ENCODE data around the gene FCN3.
"Not testable (repeated sequence)": the region's sequence is repeated elsewhere in the genome, so short reads cannot be mapped to it uniquely, and the experiment has no call there.

The FCN3 gene

DNA sequence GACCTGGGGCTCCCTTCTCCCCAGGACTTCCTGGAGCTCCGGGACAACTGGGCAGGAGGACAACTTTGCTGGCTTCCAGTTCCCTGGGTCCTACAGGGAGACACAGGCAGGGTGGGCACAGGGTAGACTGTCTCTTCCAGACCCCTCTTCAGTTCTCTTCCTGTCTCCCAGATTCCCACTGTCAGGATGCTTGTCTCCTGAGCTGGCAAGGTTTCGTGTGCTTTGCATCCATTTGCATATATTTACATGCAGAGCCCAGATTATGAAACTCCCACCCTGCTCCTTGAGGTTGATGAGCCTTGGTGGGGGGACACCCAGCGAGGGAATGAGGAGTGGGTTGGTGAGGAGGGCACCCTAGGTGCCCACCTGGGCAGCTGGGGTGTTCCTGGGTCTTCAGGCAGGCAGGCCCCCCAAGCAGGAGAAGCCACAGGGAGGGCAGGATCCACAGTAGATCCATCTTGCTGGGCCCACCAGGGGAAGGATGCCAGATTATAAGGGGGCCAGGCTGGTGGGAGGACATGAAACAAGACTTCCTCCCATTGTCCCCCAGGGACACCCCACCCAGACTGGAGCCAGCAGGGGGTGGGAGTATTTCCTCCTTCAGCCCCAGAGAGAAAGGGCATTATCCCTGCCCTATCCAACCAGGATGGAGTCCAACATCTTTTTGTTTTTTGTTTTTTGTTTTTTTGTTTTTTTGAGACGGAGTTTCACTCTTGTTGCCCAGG lies at the start of gene FCN3:
Gene FCN3, minus strand, starts transcription at position 463 of the 725 bp plus-strand sequence. Its CDS starts 6 bp downstream, at position 457.
- DNase-seq: peak; percentile 64

DNA sequence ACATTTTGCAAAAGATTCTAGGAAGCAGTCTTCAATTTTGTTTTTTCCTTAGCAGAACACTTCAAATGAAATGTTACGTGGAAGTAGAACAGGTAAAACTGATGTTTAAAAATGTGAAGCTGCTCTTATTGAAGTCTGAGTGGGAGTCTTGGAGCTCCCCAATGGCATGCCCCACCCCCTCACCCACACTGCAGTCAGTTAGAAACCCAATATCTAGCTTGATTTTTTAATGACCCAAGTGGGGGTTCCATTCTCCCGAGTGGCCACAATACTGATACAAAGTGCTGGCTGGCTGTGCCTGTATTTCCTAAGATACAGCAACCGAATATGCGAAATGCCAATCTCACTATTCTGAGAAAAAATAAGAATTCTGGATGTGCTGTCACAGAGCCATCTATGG lies 49.1 kb upstream of the FCN3 start:
- DNase-seq: no peak

GRCh38 chr1:27418326-27419185 lies 43.9 kb upstream of the FCN3 start:
- DNase-seq: no peak

DNA sequence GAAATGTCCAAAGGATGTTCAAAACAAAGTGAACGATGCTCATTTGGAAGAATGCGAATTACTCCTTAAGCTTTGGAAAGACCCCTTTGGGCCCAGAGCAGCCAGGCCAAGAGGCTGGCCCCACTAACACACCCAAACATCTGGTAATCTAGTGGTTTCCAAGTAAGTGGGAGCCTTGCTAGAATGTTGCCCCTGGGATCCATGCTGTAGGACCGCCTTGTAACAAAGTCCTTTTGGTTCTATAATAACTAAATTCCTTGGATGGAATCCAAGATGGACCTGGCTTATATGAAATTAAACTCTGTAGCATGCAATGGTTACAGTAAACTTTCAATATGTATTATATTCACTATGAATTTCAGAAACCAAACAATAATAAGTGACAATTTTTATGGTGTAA lies 43.1 kb upstream of the FCN3 start:
- DNase-seq: no peak

GRCh38 chr1:27416387-27417111 lies 41.9 kb upstream of the FCN3 start:
- DNase-seq: peak; percentile 36

GRCh38 chr1:27414091-27414490 lies 39.5 kb upstream of the FCN3 start:
- no peak for DNase-seq

DNA sequence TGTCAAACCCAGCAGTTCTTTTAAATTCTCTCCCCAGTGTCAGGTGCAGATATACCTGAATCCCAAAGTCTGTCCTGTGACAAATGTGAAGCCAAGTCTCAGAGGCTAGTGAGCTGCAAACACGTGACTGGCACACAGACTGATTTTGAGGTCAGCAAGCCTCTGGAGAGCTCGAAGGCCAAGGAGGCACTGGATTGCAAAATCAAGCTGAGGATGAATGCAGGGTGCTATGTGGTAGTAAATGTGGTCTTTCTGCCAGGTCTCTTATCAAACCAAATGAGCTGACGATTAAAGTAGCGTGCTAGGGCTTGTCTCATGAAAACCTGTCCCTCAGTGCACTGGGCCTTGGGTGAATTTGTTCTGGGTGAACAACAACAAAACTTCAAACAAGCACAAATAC lies 38.4 kb upstream of the FCN3 start:
- no peak for DNase-seq

GRCh38 chr1:27412502-27412901 lies 37.9 kb upstream of the FCN3 start:
- no peak for DNase-seq

DNA sequence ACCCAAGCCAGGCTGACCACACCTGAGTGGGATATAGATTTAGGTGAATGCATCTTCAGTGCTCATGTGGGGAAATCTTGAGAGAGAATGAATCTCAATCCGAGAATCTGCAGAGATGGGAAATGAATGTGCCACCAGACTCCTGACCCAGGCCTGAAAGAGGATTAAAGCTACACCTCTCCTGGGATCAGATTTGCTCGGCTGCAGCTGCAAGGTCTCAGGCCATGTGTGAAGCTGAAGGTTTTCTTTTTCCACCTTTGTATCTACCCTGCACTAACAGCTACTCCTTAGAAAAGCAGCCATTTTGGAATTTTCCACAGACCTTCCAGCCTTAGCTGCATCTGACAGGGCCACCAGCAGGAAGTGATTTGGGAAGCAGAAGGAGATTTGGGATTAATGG lies 36.1 kb upstream of the FCN3 start:
- no peak for DNase-seq

DNA sequence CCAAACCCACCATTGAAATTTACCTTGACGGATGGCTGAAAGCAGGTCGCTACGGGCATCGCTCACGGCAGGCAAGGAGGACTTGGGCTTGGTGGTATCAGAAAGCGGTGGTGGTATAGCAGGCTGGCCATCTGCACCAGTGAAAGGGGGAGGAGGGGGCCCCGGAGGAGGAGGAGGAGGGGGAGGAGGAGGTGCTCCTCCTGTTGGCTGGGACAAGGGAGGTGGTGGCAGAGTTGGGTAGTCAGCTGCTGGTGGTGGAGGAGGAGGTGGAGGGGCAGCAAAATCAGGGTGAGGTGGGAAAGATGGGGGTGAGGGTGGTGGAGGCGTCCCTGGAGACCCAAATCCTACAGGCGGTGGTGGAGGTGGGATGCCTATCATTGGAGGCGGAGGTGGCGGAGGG lies 35.0 kb upstream of the FCN3 start:
- DNase-seq: no peak

- no peak for DNase-seq
These were observed 33.5 kb upstream of the FCN3 start for GRCh38 chr1:27408151-27408550.

GRCh38 chr1:27406791-27407190 lies 32.2 kb upstream of the FCN3 start:
- not testable (repeated sequence) for DNase-seq

DNA sequence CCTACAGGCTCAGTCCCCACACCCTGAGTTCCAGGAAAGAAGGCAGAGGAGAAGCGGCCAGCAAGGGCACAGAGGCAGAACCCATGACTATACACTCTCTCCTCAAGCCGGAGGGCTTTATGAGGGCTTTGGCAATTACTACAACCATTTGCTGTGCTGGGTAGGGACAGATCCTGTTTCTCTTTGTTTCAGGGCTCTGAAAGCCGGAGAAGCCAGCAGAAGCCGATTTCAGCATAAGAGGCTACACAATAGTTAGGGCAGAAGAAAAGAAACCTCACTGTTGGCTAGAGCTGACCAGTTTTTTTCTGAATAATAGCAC lies 31.7 kb upstream of the FCN3 start:
- DNase-seq: no peak

GRCh38 chr1:27405598-27406361 lies 31.2 kb upstream of the FCN3 start:
- DNase-seq: not testable (repeated sequence)

GRCh38 chr1:27405074-27405473 lies 30.4 kb upstream of the FCN3 start:
- no peak for DNase-seq

- DNase-seq: no peak
These were observed 29.3 kb upstream of the FCN3 start for GRCh38 chr1:27403931-27404330.

DNA sequence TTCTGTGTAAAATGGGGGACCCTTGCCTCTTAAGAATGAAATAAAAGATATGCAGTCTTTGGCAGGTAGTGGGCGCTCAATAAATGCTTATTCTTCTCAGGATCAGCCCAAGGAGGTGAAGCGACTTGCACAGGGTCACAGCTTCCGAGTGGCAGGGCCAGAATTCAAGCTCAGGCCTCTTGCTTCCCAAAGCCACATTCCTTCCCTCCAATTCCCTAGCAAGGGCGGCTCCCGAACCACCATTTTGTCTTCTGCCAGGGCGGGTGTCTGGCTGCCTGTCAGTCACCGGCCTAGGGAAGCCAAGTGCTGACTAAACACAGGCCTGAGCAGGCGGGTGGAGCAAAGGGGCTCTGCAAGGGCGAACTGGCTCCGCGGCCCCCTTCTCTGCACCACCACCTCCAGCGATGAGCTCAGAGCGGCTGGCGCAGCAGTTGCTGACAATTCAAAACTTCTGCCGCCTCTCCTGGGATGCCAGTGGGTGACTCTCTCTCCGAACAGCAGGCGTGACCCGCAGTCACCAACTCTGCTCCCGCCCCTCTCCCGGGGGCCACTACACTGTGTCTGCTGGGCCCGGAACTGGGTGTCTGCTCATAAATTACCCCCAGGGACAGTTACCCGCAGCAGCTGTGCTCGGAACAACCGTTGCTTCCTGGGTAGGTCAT lies 28.6 kb upstream of the FCN3 start:
- DNase-seq: no peak

GRCh38 chr1:27402349-27402754 lies 27.7 kb upstream of the FCN3 start:
- DNase-seq: no peak

- no peak for DNase-seq
These were observed 26.3 kb upstream of the FCN3 start for GRCh38 chr1:27400963-27401341.

- DNase-seq: no peak
These were observed 25.7 kb upstream of the FCN3 start for GRCh38 chr1:27400082-27400962.

DNA sequence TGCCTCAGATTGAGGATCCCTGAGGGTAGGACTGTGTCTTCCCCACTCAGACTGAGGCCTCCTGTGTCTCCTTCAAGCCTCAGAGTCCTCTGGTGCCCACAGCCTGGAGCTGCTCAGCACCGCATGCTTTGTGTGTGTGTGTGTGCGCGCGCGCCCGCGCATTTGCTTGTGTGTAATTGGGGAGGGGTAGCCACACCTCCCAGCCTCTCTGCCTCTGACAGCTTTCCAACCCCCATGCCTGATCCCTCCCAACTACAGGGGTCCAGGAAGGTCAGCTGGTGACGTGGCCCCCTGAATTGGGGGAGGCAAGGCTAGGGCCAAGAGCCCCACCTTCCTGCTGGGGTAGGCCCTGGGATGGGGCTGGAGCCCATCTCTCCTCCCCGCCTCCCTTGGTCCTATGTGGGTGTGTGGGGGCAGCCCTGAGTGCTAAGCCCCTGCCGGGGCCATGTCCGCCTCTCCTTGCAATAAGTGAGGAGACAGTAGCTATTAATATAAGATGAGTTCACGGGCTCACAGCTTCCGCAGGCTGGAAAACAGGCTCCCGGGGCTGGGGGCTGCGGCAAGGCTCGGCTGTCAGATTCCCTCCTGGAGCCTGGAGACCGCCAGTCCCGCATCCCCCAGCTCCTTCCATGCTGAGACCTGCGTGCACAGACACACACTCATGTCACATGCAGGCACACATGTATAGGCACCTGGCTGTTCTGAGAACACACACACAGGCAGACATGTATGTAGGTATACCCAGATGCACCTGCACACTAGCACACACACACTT lies 24.8 kb upstream of the FCN3 start:
- no peak for DNase-seq
